ENCODE results near the gene YIPF7.

Gene YIPF7

DNA sequence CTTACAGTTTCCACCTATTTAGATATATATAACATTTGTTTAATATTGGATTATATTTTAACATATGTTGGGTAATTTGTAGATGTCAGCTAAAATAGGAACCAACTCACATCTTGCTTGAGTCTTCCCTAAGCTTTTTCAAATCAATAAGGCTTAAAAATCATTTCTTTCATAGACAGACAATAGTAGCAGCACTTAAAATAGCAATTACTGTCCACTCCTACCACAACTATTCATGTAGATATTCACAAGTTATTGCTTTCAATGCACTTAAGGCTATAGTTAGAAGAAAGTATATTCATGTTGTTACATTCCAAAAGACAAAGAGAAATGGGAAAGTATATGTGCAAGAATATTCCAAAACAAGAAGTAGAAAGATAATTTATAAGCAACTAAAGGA lies 71.2 kb downstream of the YIPF7 start:
- H3K27ac ChIP-seq (replicated peaks): no peak overlapping the region
- TF ChIP-seq SPI1 (IDR thresholded peaks at IDR 0.05; ENCODE audit: borderline replicate concordance, low read depth) (no peak), GABPA (IDR thresholded peaks at IDR 0.05; ENCODE audit: low read depth) (no peak), POLR2AphosphoS5 (IDR thresholded peaks at IDR 0.05; ENCODE audit: low read depth) (no peak)
- TF ChIP-seq, protein P1, sequence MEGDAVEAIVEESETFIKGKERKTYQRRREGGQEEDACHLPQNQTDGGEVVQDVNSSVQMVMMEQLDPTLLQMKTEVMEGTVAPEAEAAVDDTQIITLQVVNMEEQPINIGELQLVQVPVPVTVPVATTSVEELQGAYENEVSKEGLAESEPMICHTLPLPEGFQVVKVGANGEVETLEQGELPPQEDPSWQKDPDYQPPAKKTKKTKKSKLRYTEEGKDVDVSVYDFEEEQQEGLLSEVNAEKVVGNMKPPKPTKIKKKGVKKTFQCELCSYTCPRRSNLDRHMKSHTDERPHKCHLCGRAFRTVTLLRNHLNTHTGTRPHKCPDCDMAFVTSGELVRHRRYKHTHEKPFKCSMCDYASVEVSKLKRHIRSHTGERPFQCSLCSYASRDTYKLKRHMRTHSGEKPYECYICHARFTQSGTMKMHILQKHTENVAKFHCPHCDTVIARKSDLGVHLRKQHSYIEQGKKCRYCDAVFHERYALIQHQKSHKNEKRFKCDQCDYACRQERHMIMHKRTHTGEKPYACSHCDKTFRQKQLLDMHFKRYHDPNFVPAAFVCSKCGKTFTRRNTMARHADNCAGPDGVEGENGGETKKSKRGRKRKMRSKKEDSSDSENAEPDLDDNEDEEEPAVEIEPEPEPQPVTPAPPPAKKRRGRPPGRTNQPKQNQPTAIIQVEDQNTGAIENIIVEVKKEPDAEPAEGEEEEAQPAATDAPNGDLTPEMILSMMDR (IDR thresholded peaks at IDR 0.05; ENCODE audit: insufficient read depth, low read length): no peak
- TF ChIP-seq, protein P2, sequence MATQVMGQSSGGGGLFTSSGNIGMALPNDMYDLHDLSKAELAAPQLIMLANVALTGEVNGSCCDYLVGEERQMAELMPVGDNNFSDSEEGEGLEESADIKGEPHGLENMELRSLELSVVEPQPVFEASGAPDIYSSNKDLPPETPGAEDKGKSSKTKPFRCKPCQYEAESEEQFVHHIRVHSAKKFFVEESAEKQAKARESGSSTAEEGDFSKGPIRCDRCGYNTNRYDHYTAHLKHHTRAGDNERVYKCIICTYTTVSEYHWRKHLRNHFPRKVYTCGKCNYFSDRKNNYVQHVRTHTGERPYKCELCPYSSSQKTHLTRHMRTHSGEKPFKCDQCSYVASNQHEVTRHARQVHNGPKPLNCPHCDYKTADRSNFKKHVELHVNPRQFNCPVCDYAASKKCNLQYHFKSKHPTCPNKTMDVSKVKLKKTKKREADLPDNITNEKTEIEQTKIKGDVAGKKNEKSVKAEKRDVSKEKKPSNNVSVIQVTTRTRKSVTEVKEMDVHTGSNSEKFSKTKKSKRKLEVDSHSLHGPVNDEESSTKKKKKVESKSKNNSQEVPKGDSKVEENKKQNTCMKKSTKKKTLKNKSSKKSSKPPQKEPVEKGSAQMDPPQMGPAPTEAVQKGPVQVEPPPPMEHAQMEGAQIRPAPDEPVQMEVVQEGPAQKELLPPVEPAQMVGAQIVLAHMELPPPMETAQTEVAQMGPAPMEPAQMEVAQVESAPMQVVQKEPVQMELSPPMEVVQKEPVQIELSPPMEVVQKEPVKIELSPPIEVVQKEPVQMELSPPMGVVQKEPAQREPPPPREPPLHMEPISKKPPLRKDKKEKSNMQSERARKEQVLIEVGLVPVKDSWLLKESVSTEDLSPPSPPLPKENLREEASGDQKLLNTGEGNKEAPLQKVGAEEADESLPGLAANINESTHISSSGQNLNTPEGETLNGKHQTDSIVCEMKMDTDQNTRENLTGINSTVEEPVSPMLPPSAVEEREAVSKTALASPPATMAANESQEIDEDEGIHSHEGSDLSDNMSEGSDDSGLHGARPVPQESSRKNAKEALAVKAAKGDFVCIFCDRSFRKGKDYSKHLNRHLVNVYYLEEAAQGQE (IDR thresholded peaks at IDR 0.05; ENCODE audit: insufficient replicate concordance, low read depth): no peak
- H3K4me3 ChIP-seq (replicated peaks; ENCODE audit: insufficient read depth, low read length): no peak overlapping the region
- no peaks in the 10 kb centered on the region for H3K27me3 ChIP-seq (ENCODE audit: insufficient read depth, poor library complexity, severe bottlenecking)
- no peak for DNase-seq (ENCODE audit: low read depth in 1 of 2, low spot score in 1 of 2)

DNA sequence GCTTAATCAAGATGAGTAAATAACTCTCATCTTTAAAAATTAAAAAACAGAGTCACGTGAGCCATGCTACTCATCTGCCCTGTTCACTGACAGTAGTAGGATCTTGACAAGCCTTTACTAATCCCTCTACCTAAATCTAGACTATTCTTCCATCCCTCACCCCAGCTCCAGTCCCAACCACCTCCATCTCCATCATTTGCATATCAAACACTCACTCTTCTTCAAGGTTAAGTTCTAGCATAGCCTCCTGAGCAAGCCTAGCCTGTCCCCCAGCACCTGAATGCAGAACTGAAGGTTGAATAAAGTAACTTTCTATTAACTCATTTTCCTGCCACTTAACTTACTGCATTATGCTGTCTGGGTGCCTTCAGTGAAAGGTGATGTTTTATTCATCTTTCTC lies 72.5 kb downstream of the YIPF7 start:
- no peak overlapping the region for H3K4me3 ChIP-seq (replicated peaks; ENCODE audit: insufficient read depth, low read length)

More for the DNA sequence above, 72.5 kb downstream of the YIPF7 start:
- Histone ChIP-seq H3K27ac (replicated peaks) (no peak overlapping the region), H3K27me3 (ENCODE audit: insufficient read depth, poor library complexity, severe bottlenecking) (no peaks in the 10 kb centered on the region)
- TF ChIP-seq, protein P1 (IDR thresholded peaks at IDR 0.05; ENCODE audit: insufficient read depth, low read length): no peak
- TF ChIP-seq GABPA (IDR thresholded peaks at IDR 0.05; ENCODE audit: low read depth): no peak
- TF ChIP-seq, protein P2 (IDR thresholded peaks at IDR 0.05; ENCODE audit: insufficient replicate concordance, low read depth): no peak
- no peak for TF ChIP-seq POLR2AphosphoS5 (IDR thresholded peaks at IDR 0.05; ENCODE audit: low read depth)
- no peak for DNase-seq (ENCODE audit: low read depth in 1 of 2, low spot score in 1 of 2)

Data from HL-60 (cell line).